NCI-H82 (cell line): Measurements from ENCODE around the gene SHF.
"Not testable (repeated sequence)": the region's sequence is repeated elsewhere in the genome, so short reads cannot be mapped to it uniquely, and the experiment has no call there.

Experiments used
- DNase-seq: peaks from one replicate; lab custom pipeline; 2025; lab: John Stamatoyannopoulos, UW

Gene SHF

GRCh38 chr15:45146405-45146804 is 41.4 kb downstream of the SHF start:
- DNase-seq: no peak

- DNase-seq: no peak
These were observed 43.0 kb downstream of the SHF start for GRCh38 chr15:45144775-45145174.

GRCh38 chr15:45143946-45144345 is 43.8 kb downstream of the SHF start:
- DNase-seq: no peak

DNA sequence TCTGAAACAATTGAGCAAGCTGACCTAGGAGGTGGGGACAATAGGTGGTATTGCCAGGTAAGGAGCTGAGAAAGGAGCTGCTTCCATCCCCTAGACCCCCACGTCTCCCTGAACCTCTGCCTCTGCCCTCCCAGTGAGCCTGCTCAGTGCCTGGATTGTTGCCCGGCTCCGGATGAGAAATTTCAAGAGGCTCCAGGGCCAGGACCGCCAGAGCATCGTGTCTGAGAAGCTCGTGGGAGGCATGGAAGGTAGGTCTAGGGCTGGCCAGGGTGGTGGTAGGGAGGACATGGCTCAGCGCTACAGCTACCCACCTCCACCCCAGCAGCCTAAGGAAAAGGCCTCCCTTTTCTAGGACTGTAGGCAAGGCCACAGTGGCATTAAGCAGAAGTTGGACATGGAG is 44.7 kb downstream of the SHF start:
- DNase-seq: no peak

- no peak for DNase-seq
These were observed 46.4 kb downstream of the SHF start for GRCh38 chr15:45141386-45141785.

DNA sequence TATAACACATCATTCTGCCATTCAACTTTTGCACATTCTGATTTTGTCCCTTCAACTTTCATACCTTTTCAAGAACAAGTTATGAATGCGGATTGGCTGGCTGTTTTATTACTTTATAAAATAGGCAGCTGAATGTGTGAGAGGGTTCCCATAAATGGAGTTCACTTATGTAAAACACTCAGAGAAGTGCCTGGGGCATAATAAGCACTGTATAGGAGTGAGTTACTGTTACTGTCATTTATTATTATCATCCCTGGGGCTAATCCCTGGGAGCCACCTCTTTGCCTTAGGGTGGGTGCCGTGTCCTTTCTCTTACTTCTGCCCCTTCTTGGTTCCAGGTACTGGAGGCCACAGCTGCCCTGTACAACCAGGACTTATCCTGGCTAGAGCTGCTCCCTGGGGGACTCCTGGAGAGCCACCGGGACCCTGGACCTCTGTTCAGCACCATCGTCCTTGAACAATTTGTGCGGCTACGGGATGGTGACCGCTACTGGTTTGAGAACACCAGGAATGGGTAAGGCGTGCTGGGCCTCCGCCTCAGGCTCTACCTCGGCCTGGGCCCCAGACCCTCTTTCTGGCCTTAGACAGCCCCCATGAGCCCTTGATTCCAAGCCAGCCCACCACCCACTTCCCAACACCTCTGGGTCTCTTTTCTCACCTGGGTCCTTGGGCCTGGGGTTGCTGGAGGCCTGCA is 47.1 kb downstream of the SHF start:
- DNase-seq: no peak

GRCh38 chr15:45139770-45140169 is 48.0 kb downstream of the SHF start:
- DNase-seq: no peak

DNA sequence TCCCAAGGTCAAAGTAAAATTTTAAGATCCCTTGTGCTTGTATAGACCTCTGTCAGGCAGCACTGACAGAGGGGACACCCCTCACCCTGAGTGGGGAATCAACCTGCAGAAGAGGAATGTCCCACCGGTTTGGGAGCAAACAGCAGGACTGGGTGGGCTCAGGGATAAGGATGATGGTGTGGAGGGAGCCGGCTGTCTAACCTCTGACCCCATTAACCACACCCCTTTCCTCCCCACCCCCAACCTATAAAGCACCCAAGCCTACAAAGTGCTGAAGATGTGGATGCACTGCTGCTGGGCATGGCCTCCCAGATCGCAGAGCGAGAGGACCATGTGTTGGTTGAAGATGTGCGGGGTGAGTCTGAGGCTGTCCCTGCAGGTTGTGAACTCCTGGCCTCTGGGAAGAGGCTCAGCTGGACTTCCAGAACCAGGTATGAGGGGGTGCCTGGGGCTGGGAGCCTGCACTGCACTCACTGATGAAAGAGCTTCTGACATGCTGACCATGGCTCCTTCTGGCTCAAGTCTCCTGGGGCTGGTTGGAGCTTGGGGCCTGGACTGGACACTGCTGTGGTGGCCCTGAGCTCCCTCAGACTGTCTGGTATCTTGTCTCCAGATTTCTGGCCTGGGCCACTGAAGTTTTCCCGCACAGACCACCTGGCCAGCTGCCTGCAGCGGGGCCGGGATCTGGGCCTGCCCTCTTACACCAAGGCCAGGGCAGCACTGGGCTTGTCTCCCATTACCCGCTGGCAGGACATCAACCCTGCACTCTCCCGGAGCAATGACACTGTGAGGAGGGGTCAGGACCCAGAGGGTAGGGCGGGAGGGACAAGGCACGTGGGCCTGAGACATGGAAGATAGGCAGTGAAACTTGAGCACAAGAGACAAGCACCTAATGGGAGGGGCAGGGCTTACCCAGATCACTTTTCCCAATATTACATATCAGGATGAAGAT is 48.7 kb downstream of the SHF start:
- no peak for DNase-seq

- no peak for DNase-seq
These were observed 50.1 kb downstream of the SHF start for GRCh38 chr15:45137703-45138102.

GRCh38 chr15:45136378-45136764 is 51.4 kb downstream of the SHF start:
- DNase-seq: peak; percentile 31

DNA sequence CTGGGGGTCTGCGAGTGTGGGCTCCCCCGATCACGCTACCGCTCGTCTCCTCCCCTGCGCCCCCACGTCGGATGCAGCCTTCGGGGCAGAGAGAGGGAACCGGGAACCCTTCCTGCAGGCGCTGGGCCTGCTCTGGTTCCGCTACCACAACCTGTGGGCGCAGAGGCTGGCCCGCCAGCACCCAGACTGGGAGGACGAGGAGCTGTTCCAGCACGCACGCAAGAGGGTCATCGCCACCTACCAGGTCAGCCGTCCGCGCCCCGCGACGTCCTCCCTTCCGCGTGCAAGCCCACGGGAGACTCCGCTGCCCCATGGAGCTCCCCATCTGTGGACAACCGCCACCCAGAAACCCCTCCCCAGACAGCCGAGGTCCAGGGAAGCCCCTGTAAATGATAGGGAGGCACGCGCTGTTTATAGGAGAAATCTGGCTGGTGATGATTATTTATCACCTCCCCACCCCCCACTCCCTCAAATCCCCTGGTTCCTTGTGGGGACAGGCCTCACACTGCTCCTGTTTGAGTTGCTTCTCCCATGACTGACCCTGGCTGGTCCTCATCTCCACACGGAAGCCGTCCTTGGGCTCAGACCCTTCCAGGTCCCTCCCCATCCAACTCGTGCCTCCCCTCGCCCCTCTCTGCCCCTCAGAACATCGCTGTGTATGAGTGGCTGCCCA is 51.9 kb downstream of the SHF start:
- not testable (repeated sequence) for DNase-seq

- no peak for DNase-seq
These were observed 52.8 kb downstream of the SHF start for GRCh38 chr15:45134682-45135604.

GRCh38 chr15:45134046-45134445 is 53.7 kb downstream of the SHF start:
- DNase-seq: no peak

- DNase-seq: peak; percentile 89
These were observed 54.2 kb downstream of the SHF start for GRCh38 chr15:45133561-45133920.

DNA sequence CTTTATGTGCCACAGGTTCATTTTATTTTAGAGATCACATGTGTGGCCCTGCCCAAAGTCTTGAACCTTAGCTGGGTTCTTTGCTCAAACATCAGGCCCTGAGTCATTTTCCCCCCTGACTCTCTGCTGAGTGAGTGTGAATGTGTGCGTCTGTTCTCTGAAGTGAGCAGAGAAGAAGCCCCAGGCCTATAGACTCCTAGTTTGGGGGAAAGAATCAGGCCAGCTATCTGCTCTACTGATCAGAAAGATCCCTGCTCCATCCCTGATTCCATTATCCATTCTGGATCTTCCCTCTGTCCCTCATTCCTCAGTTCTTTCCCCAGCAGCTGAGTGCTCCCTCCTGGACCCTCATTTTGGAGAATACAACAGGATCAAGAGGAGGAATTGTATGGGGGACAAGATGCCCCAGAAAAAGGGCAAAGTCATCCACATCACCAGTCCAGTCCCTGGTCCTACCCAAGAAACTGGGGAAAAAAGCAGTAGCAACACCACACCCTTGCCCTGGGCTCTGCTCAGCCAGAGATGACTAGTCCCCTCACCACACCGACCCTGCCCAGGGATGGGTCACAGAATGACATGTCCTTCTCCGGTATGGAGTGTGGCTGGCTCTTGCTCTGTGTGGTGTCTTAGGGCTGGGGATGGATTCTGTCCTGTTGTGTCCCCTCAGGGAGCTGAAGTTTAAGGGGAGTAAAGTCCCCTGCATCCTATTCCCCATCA is 54.8 kb downstream of the SHF start:
- DNase-seq: no peak

GRCh38 chr15:45131510-45131909 is 56.3 kb downstream of the SHF start:
- DNase-seq: no peak

GRCh38 chr15:45130291-45131000 is 57.3 kb downstream of the SHF start:
- DNase-seq: no peak

- DNase-seq: peak; percentile 38
These were observed 58.1 kb downstream of the SHF start, which contains the start of the genes DUOX1 and DUOXA1 for GRCh38 chr15:45129651-45130129. Gene DUOX1 (plus strand): TSS chr15:45129994. CDS start chr15:45131967, 1,973 bp downstream. Gene DUOXA1 (minus strand): TSS chr15:45129879. CDS start chr15:45123014, 6,865 bp downstream.

GRCh38 chr15:45128971-45129639 is 58.7 kb downstream of the SHF start:
- DNase-seq: no peak
